Bone marrow (tissue), 2 donors: ENCODE data around the gene EIF5A.

Experiments
- DNase-seq, 2 donors: peaks; one replicate each; lab custom pipeline; 2025; lab: John Stamatoyannopoulos, UW

The EIF5A gene

GRCh38 chr17:7355573-7355972, 48.1 kb downstream of the EIF5A start:
- DNase-seq: no peak

- DNase-seq: peak; percentile 39 to 47
Measured at GRCh38 chr17:7356072-7356549, 48.7 kb downstream of the EIF5A start.

- DNase-seq: no peak
Measured at GRCh38 chr17:7356756-7357155, 49.3 kb downstream of the EIF5A start.

- DNase-seq: no peak
Measured at GRCh38 chr17:7357381-7357780, 50.0 kb downstream of the EIF5A start.

- DNase-seq: no peak
Measured at GRCh38 chr17:7361906-7362305, 54.5 kb downstream of the EIF5A start.
